Esophagus squamous epithelium (tissue), 5 donors: ENCODE measurements around the gene PNCK. TPM values are rescaled to one million over a fixed set of nuclear protein-coding genes. Genes with fewer than 3 reads are reported as not detected.
"Not testable (repeated sequence)": the region's sequence is repeated elsewhere in the genome, so short reads cannot be mapped to it uniquely, and the experiment has no call there.

Experiments
- DNase-seq: peaks from one replicate; lab custom pipeline; 2025; lab: John Stamatoyannopoulos, UW
- H3K27ac ChIP-seq, 4 donors: fragments of 200-600 bp; sonication (generic); one replicate each; pipeline ENCODE4 v1.5.1; 2016 to 2019; ENCODE audit warnings: mild to moderate bottlenecking in 1 of 4
- H3K27me3 ChIP-seq, 4 donors: fragments of 200-600 bp; sonication (generic); 1 replicate in 3 of 4; 2 replicates in 1 of 4; pipeline versions ENCODE4 v1.5.1 to v1.6.0; 2017 to 2021; ENCODE audit warnings: antibody characterized with exemption in 1 of 4
- H3K36me3 ChIP-seq, 3 donors: fragments of 200-600 bp; sonication (generic); one replicate each; pipeline ENCODE4 v1.5.1; 2016 to 2019
- H3K4me1 ChIP-seq, 3 donors: fragments of 200-600 bp; sonication (generic); one replicate each; pipeline ENCODE4 v1.5.1; 2017 to 2019
- H3K4me3 ChIP-seq, 4 donors: fragments of 200-600 bp; sonication (generic); 1 replicate in 3 of 4; 2 replicates in 1 of 4; pipeline ENCODE4 v1.5.1; 2016 to 2019; ENCODE audit warnings: mild to moderate bottlenecking in 2 of 4, moderate library complexity in 1 of 4
- H3K9me3 ChIP-seq, 3 donors: fragments of 200-600 bp; sonication (generic); one replicate each; pipeline ENCODE4 v1.5.1; 2016 to 2019
- CTCF ChIP-seq, 6 experiments: fragments of 450-650 bp in 4 of 6; fragments of 200-600 bp in 2 of 6; sonication (generic) in 2 of 6; IDR thresholded peaks; one replicate each; pipeline ENCODE4 v1.5.1; 2016 to 2019; ENCODE audit warnings: antibody characterized with exemption in 6 of 6, mild to moderate bottlenecking in 4 of 6, moderate library complexity in 4 of 6
- POLR2A ChIP-seq, 4 donors: fragments of 450-650 bp; IDR thresholded peaks; one replicate each; pipeline ENCODE4 v1.6.1; 2017; ENCODE audit warnings: antibody characterized with exemption in 4 of 4, mild to moderate bottlenecking in 4 of 4, moderate library complexity in 3 of 4
- WGBS, 2 donors: methylation state at CpG; one replicate each; pipeline ENCODE4 v1.1.5; 2018; 5-methylcytosine and 5-hydroxymethylcytosine counted together
- intact Hi-C: fragments of 100-400 bp; cut with DNase I; formaldehyde crosslinking; loops from one replicate; pipeline ENCODE4 v1.15.0; 2022
- total RNA-seq, 4 donors: library from RNA; depleted of rRNA; stranded (reverse); fragments of >200 nt; gene quantifications; one replicate each; pipeline ENCODE4 v1.1.0, GENCODE V29; 2016
- donor health status: DM: yes; HTN: yes; CAD: no.

Gene PNCK
- total RNA-seq, 4 donors from 2014 or later: 0.82 to 5.7 (median 1.5) TPM; not detected in 1

DNA sequence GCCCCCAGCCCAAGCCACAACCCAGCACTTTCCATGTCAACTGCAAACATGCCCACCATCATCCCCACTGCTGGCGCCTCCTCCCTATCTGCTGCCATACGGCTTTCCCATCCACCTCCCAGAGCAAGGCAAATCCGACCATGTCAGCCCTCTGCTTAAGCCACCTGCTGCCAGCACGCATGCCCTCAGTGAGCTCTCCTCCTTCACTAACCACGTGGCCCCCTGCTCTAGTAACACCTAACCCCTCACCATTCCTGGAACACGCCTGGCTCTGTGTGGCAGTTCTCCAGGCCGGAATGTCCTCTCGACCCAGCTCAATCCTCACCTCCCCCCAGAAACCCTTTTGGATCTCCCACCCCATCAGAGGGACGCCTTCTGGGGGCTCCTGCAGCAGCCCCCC is 33.2 kb upstream of the PNCK start:
- peaks cover 0 to 63% (median 0%) of the 10 kb centered on the region in 3 donors for H3K36me3 ChIP-seq
- no peaks in the 10 kb centered on the region for H3K27me3 ChIP-seq
- no peaks in the 10 kb centered on the region for H3K9me3 ChIP-seq
- no peak for DNase-seq
- TF ChIP-seq POLR2A (IDR thresholded peaks at IDR 0.05) (no peak), CTCF (IDR thresholded peaks at IDR 0.05) (no peak)
- no peak overlapping the region for H3K27ac ChIP-seq
- intact Hi-C loops: no loop called here
- H3K4me3 ChIP-seq: no peak overlapping the region
- H3K4me1 ChIP-seq: peaks cover 4 to 73% (median 13%) of the 10 kb centered on the region in 3 donors
- 57 to 58% methylated on average over 6 to 9 of the region's 9 CpGs for WGBS, 2 donors

GRCh38 chrX:153705403-153706060 is 31.9 kb upstream of the PNCK start:
- peaks cover 0 to 64% (median 0%) of the 10 kb centered on the region in 3 donors for H3K36me3 ChIP-seq
- H3K9me3 ChIP-seq, intact Hi-C loops, H3K27me3 ChIP-seq, H3K4me3 ChIP-seq, DNase-seq: not testable (repeated sequence)
- WGBS, 2 donors: 40 to 70% methylated on average over 1 to 13 of the region's 18 CpGs
- peaks cover 4 to 85% (median 16%) of the 10 kb centered on the region in 3 donors for H3K4me1 ChIP-seq
- peak overlapping the region; percentile 39 to 71 (median 60) for H3K27ac ChIP-seq

DNA sequence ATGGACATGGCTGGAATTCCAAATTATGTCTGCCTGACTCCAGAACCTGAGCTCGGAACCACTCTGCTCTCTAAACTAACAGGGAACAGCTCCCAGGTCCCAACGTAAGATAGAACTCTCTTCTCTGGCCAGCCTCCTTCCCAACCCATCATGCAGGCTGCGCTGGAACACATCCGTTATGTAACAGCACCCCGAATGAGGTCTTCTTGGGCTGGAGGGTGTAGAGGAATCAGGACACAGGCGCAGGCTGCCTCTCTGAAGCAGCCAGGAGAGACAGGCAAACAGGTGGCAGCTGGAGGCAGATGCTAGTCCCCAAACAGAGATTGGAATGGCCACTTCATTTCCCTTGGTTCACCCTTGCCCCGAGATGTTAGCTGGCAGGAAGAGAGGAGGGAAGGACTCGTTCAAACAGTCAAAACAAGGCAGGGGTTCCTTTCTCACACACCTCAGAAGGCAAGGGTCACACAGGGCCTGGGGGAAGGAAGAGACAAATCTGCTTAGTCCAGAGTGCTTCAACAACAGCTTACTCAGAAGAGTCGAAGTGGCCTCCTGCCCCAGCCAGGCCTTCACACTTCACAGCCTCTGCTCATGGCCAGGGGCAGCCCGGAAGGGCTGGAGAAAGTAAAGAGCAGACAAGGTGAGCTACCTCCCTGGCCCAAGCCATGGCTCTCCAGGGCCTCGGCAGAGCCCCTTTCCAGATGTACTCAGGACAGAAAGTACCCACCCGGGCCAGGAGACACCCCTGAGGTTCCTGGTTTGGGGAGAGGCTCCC is 31.2 kb upstream of the PNCK start:
- H3K27ac ChIP-seq: peak overlapping the region; percentile 39 to 71 (median 60)
- peaks cover 0 to 58% (median 0%) of the 10 kb centered on the region in 3 donors for H3K36me3 ChIP-seq
- H3K9me3 ChIP-seq, H3K27me3 ChIP-seq, intact Hi-C loops, DNase-seq, H3K4me3 ChIP-seq: not testable (repeated sequence)
- H3K4me1 ChIP-seq: peaks cover 4 to 92% (median 21%) of the 10 kb centered on the region in 3 donors
- 54 to 67% methylated on average over 1 to 6 of the region's 12 CpGs for WGBS, 2 donors

DNA sequence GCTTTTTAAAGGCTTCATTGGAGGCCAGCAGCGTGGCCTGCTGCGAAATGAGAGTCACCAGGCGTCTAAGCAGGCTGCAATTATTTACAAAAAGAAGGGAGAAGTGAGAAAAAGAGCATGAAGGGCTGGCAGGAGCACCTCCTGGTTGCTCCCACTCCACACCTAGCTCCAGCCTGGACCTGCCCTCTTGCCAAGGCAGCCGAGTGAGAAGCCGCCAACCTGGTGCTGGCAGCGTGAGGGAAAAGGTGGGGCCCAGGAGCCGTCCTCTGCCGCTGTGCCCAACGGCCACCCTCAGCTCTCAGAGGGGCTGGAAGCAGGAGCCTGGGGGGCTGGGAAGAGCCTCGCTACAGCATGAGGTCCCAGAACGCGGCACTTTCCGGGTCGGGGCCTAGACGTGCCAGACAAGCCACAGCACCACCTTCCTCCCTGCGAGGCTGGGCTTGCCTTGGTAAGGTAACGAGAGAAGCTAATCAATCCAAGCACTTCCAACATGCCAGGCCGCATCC is 30.5 kb upstream of the PNCK start:
- no peak overlapping the region for H3K4me3 ChIP-seq
- peaks cover 0 to 52% (median 0%) of the 10 kb centered on the region in 3 donors for H3K36me3 ChIP-seq
- whole genome bisulfite sequencing, 2 donors: 80% methylated on average over 11 of the region's 18 CpGs; no CpG with 5 or more reads in 1 of the 2 donors
- TF ChIP-seq CTCF (IDR thresholded peaks at IDR 0.05) (no peak), POLR2A (IDR thresholded peaks at IDR 0.05) (no peak)
- no peaks in the 10 kb centered on the region for H3K9me3 ChIP-seq
- H3K27ac ChIP-seq: peak overlapping the region; percentile 44 to 71 (median 64)
- no peaks in the 10 kb centered on the region for H3K27me3 ChIP-seq
- H3K4me1 ChIP-seq: peaks cover 4 to 95% (median 21%) of the 10 kb centered on the region in 3 donors
- DNase-seq: no peak
- intact Hi-C loops: no loop called here

DNA sequence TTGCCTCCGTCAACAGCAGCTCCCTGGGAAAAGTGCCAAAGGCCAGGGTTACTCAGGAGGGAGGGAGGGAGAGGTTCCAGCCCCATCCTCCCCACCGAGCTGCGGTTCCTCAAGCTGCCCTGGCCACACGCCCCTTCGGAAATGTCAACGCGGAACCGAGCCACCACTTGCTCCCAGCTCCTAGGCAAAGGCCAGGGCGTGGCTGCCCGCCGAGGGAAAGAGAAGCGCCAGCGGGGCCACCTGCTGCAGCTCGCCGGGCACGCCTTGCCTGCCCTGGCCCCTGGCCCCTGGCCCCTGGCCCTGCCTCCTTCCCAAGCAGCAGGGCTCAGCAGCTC is 29.4 kb upstream of the PNCK start:
- peaks cover 4 to 95% (median 21%) of the 10 kb centered on the region in 3 donors for H3K4me1 ChIP-seq
- intact Hi-C loops: no loop called here
- no peak overlapping the region for H3K4me3 ChIP-seq
- DNase-seq: no peak
- H3K36me3 ChIP-seq: peaks cover 0 to 60% (median 0%) of the 10 kb centered on the region in 3 donors
- H3K27ac ChIP-seq: peak overlapping the region; percentile 44 to 71 (median 64)
- no peaks in the 10 kb centered on the region for H3K27me3 ChIP-seq
- H3K9me3 ChIP-seq: no peaks in the 10 kb centered on the region
- TF ChIP-seq CTCF (IDR thresholded peaks at IDR 0.05): no peak
- TF ChIP-seq POLR2A (IDR thresholded peaks at IDR 0.05): no peak
- WGBS, 2 donors: 100% methylated on average over 1 of the region's 16 CpGs; no CpG with 5 or more reads in 1 of the 2 donors
